ENCODE data around the gene ANKRD23.
"Not testable (repeated sequence)": the region's sequence is repeated elsewhere in the genome, so short reads cannot be mapped to it uniquely, and the experiment has no call there.

Gene ANKRD23

DNA sequence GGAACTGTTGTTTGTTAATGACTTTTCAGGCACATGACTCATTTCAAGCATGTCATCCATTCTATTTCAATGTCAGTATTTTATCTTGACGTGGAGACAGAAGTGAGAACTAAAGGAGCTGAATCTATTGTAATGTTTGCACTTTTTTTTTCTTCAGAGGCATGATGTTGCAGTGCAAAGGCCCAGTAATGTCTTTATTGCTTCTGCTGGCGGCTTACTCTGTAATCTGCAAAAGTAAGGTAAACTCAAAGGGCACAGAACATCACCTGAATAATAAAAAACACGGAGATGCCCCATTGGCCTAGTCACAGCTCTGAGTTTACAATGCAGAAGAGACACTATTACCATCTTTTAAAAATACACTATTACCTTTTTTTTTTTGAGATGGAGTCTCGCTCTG lies 30.2 kb downstream of the ANKRD23 start:
- DNase-seq = no peak

DNA sequence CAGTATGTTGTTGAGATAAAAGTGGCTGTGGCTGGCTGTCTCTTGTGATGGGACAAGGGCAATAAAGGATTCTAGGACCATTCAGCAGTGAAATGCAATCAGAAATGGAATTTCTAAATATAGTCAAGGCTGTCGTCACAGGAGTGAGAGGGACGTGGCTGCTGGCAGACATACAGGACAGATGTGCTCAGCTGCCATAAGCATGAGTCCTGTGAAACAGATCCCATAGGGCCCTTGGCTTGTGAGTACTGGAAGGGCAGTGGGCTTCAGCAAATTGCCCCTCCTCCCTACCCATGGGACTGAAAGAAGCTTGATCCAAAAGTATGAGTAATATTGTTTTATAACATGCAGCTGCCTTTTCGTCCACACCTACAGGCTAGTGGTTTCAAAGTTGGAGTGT lies 31.9 kb downstream of the ANKRD23 start:
- no peak for DNase-seq

DNA sequence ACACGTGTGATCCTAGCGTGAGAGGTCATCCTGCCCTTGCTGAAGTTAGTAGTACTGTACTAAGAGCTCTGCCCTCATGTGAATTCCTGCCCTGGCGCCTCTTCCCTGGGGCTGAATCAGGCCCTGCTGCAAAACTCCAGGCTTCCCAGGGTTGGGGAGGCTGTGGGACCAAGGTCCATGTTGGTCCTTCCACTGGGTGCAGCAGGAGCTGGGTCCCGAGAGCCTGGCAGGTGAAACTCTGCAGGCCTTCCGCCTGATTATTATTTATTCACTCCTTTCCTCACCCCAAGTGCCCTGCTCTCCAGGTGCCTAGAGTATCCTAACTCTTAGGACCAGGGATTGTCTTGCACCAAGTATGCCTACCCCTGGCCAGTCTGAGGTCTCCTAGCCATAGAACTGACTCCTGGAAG lies 33.0 kb downstream of the ANKRD23 start:
- no peak for DNase-seq

GRCh38 chr2:96809951-96810782 lies 33.7 kb downstream of the ANKRD23 start:
- DNase-seq = no peak

GRCh38 chr2:96809216-96809882 lies 34.5 kb downstream of the ANKRD23 start:
- no peak for DNase-seq

GRCh38 chr2:96808176-96808837 lies 35.5 kb downstream of the ANKRD23 start:
- DNase-seq = no peak

DNA sequence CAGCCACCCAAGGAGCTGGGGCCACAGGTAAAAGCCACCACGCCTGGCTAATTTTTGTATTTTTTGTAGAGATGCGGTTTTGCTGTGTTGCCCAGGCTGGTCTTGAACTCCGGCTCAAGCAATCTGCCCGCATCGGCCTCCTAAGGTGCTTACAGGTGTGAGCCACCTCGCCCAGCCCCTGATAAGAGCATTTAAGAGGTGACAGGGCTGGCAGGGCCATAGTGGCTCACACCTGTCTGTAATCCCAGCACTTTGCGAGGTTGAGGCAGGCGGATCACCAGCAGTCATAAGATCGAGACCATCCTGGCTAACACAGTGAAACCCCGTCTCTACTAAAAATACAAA lies 36.7 kb downstream of the ANKRD23 start:
- no peak for DNase-seq

DNA sequence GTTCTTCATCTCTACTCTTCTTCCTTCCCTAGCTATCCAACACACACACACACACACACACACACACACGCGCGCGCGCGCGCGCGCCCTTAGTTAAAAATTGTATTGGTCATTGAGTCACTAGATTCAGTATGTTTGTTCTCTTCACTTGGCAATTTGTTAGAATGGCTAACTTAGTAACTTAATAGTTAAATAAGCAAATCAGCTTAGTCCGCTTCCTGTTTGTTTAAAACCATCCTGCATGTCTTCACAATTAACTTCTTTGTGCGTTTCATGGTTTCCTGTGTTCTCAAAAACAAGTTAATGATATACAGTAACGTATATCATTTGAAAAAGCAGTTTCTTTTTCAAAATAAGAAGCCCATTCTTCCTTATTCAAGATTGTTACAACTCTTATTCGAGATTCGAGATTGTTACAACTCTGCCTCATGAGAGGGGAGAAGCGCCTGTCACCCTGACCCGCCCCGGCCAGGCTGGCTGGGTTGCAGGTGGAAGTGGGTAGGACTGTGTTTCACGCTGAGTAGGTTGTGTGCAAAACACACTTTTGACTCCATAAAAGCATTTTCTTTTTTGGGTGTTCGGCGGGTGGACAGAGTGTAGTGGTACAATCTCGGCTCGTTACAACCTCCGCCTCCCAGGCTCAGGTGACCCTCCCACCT lies 37.2 kb downstream of the ANKRD23 start:
- no peak for DNase-seq

GRCh38 chr2:96805946-96806345 lies 37.9 kb downstream of the ANKRD23 start:
- not testable (repeated sequence) for DNase-seq

- no peak for DNase-seq
Observed at GRCh38 chr2:96804986-96805385, 38.8 kb downstream of the ANKRD23 start.

- DNase-seq = no peak
Observed at GRCh38 chr2:96802721-96803120, 41.1 kb downstream of the ANKRD23 start.

- no peak for DNase-seq
Observed at GRCh38 chr2:96801786-96802595, 41.8 kb downstream of the ANKRD23 start.

DNA sequence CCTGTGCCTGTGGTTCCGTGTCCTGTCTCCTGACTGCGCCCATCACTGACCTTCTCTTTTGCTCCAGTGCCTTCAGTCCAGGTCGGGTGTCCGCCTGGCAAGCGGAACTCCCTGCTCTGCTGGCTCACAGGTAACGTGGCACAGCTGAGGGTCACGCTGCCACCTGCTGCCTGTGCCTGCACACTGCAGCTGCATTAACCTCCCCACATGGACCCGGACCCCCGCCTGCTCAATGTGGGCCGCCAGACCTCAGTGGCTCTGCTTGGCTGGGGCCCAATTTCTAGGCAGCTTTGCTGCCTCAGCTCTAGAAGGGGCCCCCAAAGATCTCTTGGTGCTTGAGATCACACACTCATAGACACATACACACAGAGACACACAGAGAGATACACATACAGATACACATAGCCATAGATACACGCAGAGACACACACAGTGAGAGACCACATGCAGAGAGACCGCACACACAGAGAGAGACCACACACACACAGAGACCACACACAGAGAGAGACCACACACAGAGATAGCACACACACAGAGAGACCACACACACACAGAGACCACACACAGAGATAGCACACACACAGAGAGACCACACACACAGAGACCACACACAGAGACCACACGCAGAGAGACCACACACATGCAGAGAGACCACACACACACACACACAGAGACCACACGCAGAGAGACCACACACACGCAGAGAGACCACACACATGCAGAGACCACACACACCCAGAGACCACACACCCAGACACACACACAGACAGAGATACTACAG lies 42.6 kb downstream of the ANKRD23 start:
- DNase-seq = peak; percentile 27

DNA sequence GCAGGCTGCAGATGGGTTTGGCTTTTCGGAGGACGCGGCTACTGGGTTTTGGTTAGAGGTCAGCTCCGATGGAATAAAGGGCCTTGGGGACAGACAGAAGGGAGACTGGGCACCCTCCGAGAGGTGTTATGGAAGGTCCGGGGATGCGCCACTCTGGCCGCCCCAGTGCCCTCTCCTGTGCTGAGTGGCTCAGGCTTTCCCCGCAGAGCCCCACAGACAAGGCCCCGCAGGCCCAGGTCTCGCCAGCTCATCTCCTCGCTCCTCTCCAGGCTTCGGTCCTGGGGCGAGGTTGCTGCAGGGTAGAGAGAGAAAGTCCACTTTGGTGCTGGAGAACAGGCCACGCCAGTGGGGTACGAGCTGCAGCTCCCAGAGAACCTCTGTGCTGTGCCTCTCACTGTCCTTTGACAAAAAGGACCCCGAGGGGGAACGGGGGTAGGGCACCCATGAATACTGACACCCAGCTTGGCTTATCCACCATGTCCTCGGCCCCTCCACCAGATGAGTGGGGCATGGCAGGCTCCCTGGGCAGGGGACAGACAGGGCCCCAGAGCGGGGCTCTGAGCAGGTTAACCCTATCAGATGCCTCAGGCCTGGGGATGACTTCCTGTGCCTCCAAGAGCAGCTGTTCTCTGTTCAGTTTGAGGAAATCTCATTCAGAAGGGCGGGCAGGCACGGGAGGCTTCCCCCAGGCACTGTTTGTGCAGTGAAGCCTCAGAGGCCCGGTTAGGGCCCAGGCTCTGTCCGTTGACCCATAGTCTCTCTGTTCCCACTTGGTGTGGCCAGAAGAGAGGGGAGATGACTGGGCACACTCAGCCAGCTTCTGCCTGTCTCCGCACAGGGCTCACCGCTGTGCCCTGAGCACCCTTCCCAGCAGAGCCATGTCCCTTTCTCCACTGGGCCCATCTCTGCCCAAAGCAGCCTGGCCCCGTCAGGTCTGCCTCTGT lies 43.5 kb downstream of the ANKRD23 start:
- no peak for DNase-seq

GRCh38 chr2:96799623-96799935 lies 44.2 kb downstream of the ANKRD23 start:
- DNase-seq = no peak

DNA sequence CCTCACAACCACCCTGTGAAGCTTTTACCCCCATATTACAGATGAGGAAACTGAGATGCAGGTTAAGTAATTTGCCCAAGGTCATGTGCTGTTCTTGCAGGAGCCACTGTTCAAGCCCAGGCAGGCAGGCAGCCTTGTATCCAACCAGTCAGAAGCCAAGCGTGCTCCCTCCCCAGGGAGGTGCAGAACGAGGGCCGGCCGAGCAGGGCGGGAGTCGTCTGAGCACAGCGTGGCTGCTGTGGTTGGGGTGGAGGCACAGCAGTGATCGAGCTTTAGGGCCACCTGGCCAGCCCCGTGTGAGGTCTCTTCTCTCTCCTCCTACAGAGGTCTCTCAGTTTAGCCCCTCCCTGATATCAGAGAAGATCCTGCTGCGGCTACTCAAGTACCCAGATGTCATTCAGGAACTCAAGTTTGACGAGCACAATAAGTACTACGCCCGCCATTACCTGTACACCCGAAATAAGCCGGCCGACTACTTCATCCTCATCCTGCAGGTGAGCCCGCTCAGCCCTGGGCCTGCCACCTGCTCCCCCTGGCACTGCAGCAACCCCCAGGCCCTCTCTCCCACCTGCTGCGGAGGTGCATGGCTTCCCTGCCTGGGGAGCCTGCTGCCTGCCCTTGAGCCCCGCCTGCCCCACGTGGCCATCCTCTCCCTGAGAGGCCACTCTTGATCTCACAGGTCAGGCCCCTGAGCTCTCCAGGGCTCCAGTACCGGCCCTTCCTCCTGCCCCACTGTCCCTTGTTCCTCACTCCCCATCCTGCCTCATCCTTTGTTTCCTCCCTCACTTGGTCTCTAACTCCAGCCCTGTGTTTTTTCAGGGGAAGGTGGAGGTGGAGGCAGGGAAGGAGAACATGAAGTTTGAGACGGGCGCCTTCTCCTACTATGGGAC lies 44.8 kb downstream of the ANKRD23 start:
- DNase-seq = no peak

GRCh38 chr2:96797066-96797625 lies 46.7 kb downstream of the ANKRD23 start:
- DNase-seq = no peak

GRCh38 chr2:96796497-96796896 lies 47.3 kb downstream of the ANKRD23 start:
- DNase-seq = not testable (repeated sequence)

GRCh38 chr2:96795076-96795475 lies 48.7 kb downstream of the ANKRD23 start:
- DNase-seq = no peak
